ENCODE measurements around the gene SERPING1. TPM values are rescaled to one million over a fixed set of nuclear protein-coding genes. Genes with fewer than 3 reads are reported as not detected.

SERPING1 gene
- total and polyA plus RNA-seq, 2 of the 13 experiments (the other 11 are each of a cell fraction or from before 2014, with no cell fraction given): 2.0 to 10.4 TPM

- ChIA-PET CTCF (ENCODE audit: low intra/inter-chr PET ratio, low total read pairs) (interaction anchor here (1.1 to 1.4 kb wide), 2 partner anchors 94 to 98 kb away, joined by 3 to 7 read pairs; no protein-coding TSS in a partner anchor), POLR2A (no interaction called here)
- H4K20me1 ChIP-seq (ENCODE audit: insufficient read depth, low read length): no peaks in the 10 kb centered on the region
Observed at GRCh38 chr11:57547854-57548377, 49.6 kb upstream of the SERPING1 start.

More at GRCh38 chr11:57547854-57548377, 49.6 kb upstream of the SERPING1 start:
- Histone ChIP-seq H3K27ac (ENCODE audit: extremely low read length, insufficient read depth, low read length) (no peak overlapping the region), H3K9ac (ENCODE audit: insufficient read depth, low read depth, low read length) (no peak overlapping the region), H3K27me3 (ENCODE audit: control insufficient read depth in 1 of 2, insufficient read depth in 2 of 2, low read length in 2 of 2) (peaks cover 0 to 4% of the 10 kb centered on the region in 2 experiments; a peak in 2 of 5 replicates), H3K4me2 (ENCODE audit: low read depth, low read length) (no peak overlapping the region), H3K79me2 (ENCODE audit: insufficient read depth, low read length) (no peaks in the 10 kb centered on the region), H3K4me1 (ENCODE audit: insufficient read depth, low read length) (peaks cover 40% of the 10 kb centered on the region), H3K4me3 (replicated peaks in 1 of 3; ENCODE audit: insufficient read depth in 1 of 3, low read depth in 2 of 3, low read length in 3 of 3) (no peak overlapping the region), H3K9me3 (ENCODE audit: low read length) (no peaks in the 10 kb centered on the region), H2AFZ (ENCODE audit: low read length) (no peak overlapping the region), H3K36me3 (replicated peaks in 1 of 2; ENCODE audit: control insufficient read depth in 1 of 2, insufficient read depth in 2 of 2, low read length in 2 of 2) (0 out of 5 replicates have a peak, but pooled peaks cover 1 to 8% of the 10 kb centered on the region in 2 experiments)
- TF ChIP-seq IKZF5 (CRISPR knock-in tag; IDR thresholded peaks at IDR 0.05): no peak
- no peak for TF ChIP-seq TBX3 (IDR thresholded peaks at IDR 0.05; ENCODE audit: borderline replicate concordance)
- no peak for TF ChIP-seq FOSL1 (CRISPR knock-in tag; IDR thresholded peaks at IDR 0.05; ENCODE audit: borderline replicate concordance)
- TF ChIP-seq ZNF83 (CRISPR knock-in tag; IDR thresholded peaks at IDR 0.05; ENCODE audit: borderline replicate concordance): no peak
- no peak for TF ChIP-seq ZFY (CRISPR knock-in tag; IDR thresholded peaks at IDR 0.05)
- TF ChIP-seq TGIF2 (CRISPR knock-in tag; IDR thresholded peaks at IDR 0.05): no peak
- TF ChIP-seq ZNF746 (CRISPR knock-in tag; IDR thresholded peaks at IDR 0.05): no peak
- no peak for TF ChIP-seq ATRX (CRISPR knock-in tag; IDR thresholded peaks at IDR 0.05; ENCODE audit: borderline replicate concordance)
- TF ChIP-seq ZNF101 (CRISPR knock-in tag; IDR thresholded peaks at IDR 0.05; ENCODE audit: borderline replicate concordance, low read depth): no peak
- no peak for TF ChIP-seq ZNF326 (CRISPR knock-in tag; IDR thresholded peaks at IDR 0.05; ENCODE audit: borderline replicate concordance)
- no peak for TF ChIP-seq ARNT (IDR thresholded peaks at IDR 0.05)
- TF ChIP-seq THAP9 (CRISPR knock-in tag; IDR thresholded peaks at IDR 0.05; ENCODE audit: borderline replicate concordance): no peak
- no peak for TF ChIP-seq PTBP1 (IDR thresholded peaks at IDR 0.05; ENCODE audit: low read depth, low read length, poor library complexity, severe bottlenecking)
- no peak for TF ChIP-seq FLYWCH1 (CRISPR knock-in tag; IDR thresholded peaks at IDR 0.05)
- TF ChIP-seq HBP1 (CRISPR knock-in tag; IDR thresholded peaks at IDR 0.05; ENCODE audit: low read depth): no peak
- no peak for TF ChIP-seq USF2 (IDR thresholded peaks at IDR 0.05; ENCODE audit: low read depth, low read length)
- TF ChIP-seq USF2 (CRISPR knock-in tag; IDR thresholded peaks at IDR 0.05; ENCODE audit: borderline replicate concordance): no peak
- TF ChIP-seq ZSCAN9 (CRISPR knock-in tag; IDR thresholded peaks at IDR 0.05; ENCODE audit: borderline replicate concordance): no peak
- TF ChIP-seq TOE1 (CRISPR knock-in tag; IDR thresholded peaks at IDR 0.05): no peak
- WGBS (ENCODE audit: low lambda C conversion rate): 57% methylated on average over 6 of the region's 6 CpGs
- ATAC-seq (no peak), DNase-seq (ENCODE audit: low spot score) (no peak), FAIRE-seq (no peak)
- in situ Hi-C loops (cut with HindIII; ENCODE audit: extremely low pct_ligation_motif_present, low pct_unique_long_range_greater_than_20kb): no loop called here
- intact Hi-C loops (cut with micrococcal nuclease; ENCODE audit: unreplicated experiment): no loop called here
- no TSS peak for BruUV-seq (replicated peaks)
